Measurements from ENCODE around the gene ITK.

DNA sequence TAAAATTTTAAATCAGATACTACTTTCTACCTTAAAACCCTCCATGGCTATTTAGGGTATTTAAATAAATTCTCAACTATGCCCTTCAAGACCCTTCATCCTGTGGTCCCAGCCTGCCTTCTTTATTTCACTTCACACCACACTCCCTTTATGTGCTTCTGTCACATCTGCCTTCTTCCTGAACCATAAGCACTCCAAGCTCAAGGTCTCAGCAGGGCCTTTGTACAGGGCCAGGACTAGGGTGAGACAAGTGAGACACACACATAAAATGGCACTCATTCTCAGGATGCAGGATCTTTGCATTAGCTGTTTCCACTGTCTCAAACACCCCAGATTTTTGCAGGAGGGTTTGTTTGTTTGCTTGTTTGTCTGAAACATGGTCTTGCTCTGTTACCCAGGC is 7.6 kb downstream of the ITK start:
- TF ChIP-seq, protein P1, sequence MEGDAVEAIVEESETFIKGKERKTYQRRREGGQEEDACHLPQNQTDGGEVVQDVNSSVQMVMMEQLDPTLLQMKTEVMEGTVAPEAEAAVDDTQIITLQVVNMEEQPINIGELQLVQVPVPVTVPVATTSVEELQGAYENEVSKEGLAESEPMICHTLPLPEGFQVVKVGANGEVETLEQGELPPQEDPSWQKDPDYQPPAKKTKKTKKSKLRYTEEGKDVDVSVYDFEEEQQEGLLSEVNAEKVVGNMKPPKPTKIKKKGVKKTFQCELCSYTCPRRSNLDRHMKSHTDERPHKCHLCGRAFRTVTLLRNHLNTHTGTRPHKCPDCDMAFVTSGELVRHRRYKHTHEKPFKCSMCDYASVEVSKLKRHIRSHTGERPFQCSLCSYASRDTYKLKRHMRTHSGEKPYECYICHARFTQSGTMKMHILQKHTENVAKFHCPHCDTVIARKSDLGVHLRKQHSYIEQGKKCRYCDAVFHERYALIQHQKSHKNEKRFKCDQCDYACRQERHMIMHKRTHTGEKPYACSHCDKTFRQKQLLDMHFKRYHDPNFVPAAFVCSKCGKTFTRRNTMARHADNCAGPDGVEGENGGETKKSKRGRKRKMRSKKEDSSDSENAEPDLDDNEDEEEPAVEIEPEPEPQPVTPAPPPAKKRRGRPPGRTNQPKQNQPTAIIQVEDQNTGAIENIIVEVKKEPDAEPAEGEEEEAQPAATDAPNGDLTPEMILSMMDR (IDR thresholded peaks at IDR 0.05; ENCODE audit: insufficient read depth, low read length): no peak
- no peak for TF ChIP-seq POLR2AphosphoS5 (IDR thresholded peaks at IDR 0.05; ENCODE audit: low read depth)
- TF ChIP-seq, protein P2, sequence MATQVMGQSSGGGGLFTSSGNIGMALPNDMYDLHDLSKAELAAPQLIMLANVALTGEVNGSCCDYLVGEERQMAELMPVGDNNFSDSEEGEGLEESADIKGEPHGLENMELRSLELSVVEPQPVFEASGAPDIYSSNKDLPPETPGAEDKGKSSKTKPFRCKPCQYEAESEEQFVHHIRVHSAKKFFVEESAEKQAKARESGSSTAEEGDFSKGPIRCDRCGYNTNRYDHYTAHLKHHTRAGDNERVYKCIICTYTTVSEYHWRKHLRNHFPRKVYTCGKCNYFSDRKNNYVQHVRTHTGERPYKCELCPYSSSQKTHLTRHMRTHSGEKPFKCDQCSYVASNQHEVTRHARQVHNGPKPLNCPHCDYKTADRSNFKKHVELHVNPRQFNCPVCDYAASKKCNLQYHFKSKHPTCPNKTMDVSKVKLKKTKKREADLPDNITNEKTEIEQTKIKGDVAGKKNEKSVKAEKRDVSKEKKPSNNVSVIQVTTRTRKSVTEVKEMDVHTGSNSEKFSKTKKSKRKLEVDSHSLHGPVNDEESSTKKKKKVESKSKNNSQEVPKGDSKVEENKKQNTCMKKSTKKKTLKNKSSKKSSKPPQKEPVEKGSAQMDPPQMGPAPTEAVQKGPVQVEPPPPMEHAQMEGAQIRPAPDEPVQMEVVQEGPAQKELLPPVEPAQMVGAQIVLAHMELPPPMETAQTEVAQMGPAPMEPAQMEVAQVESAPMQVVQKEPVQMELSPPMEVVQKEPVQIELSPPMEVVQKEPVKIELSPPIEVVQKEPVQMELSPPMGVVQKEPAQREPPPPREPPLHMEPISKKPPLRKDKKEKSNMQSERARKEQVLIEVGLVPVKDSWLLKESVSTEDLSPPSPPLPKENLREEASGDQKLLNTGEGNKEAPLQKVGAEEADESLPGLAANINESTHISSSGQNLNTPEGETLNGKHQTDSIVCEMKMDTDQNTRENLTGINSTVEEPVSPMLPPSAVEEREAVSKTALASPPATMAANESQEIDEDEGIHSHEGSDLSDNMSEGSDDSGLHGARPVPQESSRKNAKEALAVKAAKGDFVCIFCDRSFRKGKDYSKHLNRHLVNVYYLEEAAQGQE (IDR thresholded peaks at IDR 0.05; ENCODE audit: insufficient replicate concordance, low read depth): no peak

All from HL-60 (cell line).